Bronchial epithelial cell (primary cell): Measurements from ENCODE around the gene PTPRO. TPM values are rescaled to one million over a fixed set of nuclear protein-coding genes. Genes with fewer than 3 reads are reported as not detected.

Experiments used
- DNase-seq: peaks from one replicate; pipeline ENCODE4 v3.0.0-alpha.2; 2010; ENCODE audit warnings: low read depth
- FAIRE-seq: peaks from 2 replicates; lab custom pipeline; 2011; peaks lifted over from hg19 to GRCh38; lab: Jason Lieb, UNC
- H3K27me3 ChIP-seq: 2 replicates; pipeline ENCODE4 v1.5.1; 2011; ENCODE audit warnings: low read length; ENCODE audit not compliant: control insufficient read depth, insufficient read depth
- H3K36me3 ChIP-seq: 2 replicates; pipeline ENCODE4 v1.5.1; 2011; ENCODE audit warnings: low read length; ENCODE audit not compliant: control insufficient read depth, insufficient read depth
- H3K4me3 ChIP-seq: 2 replicates; pipeline ENCODE4 v1.5.1; 2011; ENCODE audit warnings: mild to moderate bottlenecking, low read depth, low read length, control low read depth
- total RNA-seq: library from RNA; depleted of rRNA; stranded (reverse); fragments of >200 nt; gene quantifications from 2 replicates; pipeline ENCODE4 v1.2.1, GENCODE V29; 2014
- TF ChIP-seq, protein P1 (sequence below): IDR thresholded peaks from 2 replicates; pipeline ENCODE4 v1.5.1; 2011; ENCODE audit warnings: mild to moderate bottlenecking, moderate library complexity, low read length, control low read depth, inconsistent platforms; ENCODE audit not compliant: insufficient read depth, severe bottlenecking

PTPRO gene
- total RNA-seq, 1 donor from 2014 or later, result under 0.01 TPM

DNA sequence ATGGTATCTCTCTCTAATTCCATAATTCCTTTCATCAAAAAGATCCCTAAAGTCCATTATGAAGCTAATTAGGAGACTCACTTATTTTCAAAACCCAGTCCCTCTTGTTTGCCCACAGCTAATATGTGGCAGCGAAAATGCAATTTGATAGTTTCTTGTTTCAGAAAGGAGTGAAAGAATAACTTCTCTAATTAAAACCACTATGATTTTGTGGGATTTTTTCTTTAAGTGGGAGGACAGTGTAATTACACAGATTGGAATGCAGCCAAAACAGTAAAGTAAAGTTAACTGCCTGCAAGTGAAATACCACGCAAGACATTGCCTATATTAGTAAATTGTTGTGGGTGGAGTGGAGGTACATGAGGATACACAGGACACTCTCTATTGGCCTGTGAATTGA lies 50.0 kb downstream of the PTPRO start:
- no peak overlapping the region for H3K4me3 ChIP-seq
- no peaks in the 10 kb centered on the region for H3K27me3 ChIP-seq
- TF ChIP-seq, protein P1, sequence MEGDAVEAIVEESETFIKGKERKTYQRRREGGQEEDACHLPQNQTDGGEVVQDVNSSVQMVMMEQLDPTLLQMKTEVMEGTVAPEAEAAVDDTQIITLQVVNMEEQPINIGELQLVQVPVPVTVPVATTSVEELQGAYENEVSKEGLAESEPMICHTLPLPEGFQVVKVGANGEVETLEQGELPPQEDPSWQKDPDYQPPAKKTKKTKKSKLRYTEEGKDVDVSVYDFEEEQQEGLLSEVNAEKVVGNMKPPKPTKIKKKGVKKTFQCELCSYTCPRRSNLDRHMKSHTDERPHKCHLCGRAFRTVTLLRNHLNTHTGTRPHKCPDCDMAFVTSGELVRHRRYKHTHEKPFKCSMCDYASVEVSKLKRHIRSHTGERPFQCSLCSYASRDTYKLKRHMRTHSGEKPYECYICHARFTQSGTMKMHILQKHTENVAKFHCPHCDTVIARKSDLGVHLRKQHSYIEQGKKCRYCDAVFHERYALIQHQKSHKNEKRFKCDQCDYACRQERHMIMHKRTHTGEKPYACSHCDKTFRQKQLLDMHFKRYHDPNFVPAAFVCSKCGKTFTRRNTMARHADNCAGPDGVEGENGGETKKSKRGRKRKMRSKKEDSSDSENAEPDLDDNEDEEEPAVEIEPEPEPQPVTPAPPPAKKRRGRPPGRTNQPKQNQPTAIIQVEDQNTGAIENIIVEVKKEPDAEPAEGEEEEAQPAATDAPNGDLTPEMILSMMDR, result no peak
- no peak for FAIRE-seq
- DNase-seq, result no peak
- no peaks in the 10 kb centered on the region for H3K36me3 ChIP-seq

DNA sequence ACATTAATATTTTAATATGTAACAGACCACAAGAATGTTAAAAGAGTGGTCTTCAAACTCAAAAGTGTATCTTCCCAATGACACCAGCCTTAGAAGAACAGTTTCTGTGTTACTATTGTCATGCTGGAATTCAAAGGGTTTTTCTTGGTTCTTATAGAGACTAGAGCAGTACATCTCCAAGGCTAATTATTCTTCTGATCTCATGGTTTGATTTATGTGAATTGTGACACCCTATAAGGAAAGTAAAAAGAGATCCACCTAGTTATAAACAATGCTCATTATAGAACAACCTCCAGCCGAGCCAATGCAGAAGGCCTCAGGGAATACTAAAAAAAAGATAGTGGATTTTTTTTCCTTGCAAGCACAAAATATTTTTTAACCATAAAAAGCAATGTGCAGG lies 65.5 kb downstream of the PTPRO start:
- DNase-seq (no peak), FAIRE-seq (no peak)
- H3K27me3 ChIP-seq, result no peaks in the 10 kb centered on the region
- no peaks in the 10 kb centered on the region for H3K36me3 ChIP-seq
- TF ChIP-seq, protein P1, result no peak
- H3K4me3 ChIP-seq, result no peak overlapping the region

DNA sequence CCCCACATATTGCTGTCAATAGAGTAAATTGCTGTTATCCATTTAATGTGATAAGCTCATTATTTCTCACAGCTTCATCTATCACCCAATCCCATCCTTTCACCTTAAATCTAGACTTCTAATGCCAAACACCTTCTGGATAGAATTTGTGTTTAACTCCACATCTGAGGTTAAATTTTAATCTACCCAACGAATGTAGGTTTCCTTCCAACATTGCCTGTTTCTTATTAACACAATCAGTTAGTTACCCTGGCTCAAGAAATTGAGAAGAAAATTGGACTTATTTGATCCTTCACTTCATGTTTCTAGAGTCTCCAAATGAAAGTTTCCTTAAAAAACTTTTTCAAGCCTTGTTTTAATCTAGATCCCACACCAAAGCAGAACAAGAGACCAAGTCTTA lies 67.3 kb downstream of the PTPRO start:
- Histone ChIP-seq H3K4me3 (no peak overlapping the region), H3K27me3 (no peaks in the 10 kb centered on the region), H3K36me3 (no peaks in the 10 kb centered on the region)
- TF ChIP-seq, protein P1, result no peak
- no peak for FAIRE-seq
- DNase-seq, result no peak

DNA sequence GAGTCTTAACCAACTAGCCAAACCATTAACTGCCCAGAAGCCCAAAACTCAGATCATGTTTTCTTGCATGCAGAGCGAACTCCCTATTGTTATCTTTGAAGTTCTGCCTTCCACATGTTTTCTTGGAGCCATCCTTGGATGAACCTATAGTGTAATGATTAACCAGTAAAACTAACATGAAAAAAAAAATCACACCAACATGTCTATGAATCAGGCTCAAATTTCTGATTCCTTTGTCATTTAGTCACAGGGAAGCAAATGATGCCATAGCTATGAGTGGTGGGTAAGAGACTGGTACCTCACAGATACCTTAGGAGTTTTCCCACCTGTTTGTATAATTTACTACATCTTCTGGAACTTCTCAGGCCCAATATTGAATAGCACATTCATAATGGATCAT lies 70.7 kb downstream of the PTPRO start:
- FAIRE-seq, result no peak
- TF ChIP-seq, protein P1, result no peak
- DNase-seq, result peak; percentile 14

DNA sequence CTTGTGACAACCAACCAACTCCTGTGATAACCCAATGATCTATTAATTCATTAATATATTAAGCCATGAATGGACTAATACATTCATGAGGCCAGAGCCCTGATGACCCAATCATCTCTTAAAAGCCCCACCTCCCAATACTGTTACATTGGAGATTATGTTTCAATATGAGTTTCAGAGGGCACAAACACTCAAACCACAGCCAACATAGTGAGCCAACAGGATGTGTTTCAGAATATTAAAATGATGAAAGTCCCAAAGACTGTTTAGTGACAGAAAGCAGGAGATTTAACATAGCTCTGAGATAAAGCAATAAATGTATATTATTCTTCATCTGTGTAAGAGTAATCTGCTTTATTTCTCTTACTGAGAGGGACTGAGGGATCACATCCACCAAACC lies 71.7 kb downstream of the PTPRO start:
- Histone ChIP-seq H3K27me3 (no peaks in the 10 kb centered on the region), H3K4me3 (no peak overlapping the region), H3K36me3 (no peaks in the 10 kb centered on the region)
- TF ChIP-seq, protein P1, result no peak
- DNase-seq, result no peak
- no peak for FAIRE-seq

More for the DNA sequence above, 70.7 kb downstream of the PTPRO start:
- H3K4me3 ChIP-seq, result no peak overlapping the region
- no peaks in the 10 kb centered on the region for H3K27me3 ChIP-seq
- no peaks in the 10 kb centered on the region for H3K36me3 ChIP-seq

DNA sequence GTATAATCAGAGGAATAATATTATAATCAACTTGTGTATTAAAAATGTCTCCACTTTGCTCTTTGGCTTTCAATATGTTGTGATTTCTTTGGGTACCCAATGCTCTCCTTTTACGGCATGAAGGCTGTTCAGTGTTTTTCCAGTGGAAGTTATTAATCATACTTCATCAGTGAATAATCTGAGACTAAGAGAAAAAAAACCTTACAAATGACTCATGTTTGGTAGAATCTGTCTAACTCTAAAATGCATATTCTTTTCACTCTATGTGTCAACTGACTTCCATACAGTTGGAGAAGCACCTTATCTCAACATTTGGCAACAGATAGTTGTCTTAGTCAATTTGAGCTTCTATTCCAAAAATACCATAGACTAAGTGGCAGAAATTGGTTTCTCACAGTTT lies 82.2 kb downstream of the PTPRO start:
- TF ChIP-seq, protein P1, result no peak
- H3K36me3 ChIP-seq, result no peaks in the 10 kb centered on the region
- peak; percentile 81 for DNase-seq
- FAIRE-seq, result no peak
- peaks cover 3% of the 10 kb centered on the region for H3K27me3 ChIP-seq
- H3K4me3 ChIP-seq, result no peak overlapping the region
